Ascending aorta (tissue), 2 donors: Measurements from ENCODE around the gene POLQ. TPM values are rescaled to one million over a fixed set of nuclear protein-coding genes. Genes with fewer than 3 reads are reported as not detected.

ENCODE experiments used
- DNase-seq, 2 donors: peaks; one replicate each; pipeline ENCODE4 v3.0.0-alpha.2; 2019; ENCODE audit warnings: low spot score in 2 of 2
- H3K27ac ChIP-seq, 2 donors: fragments of 200-600 bp; sonication (generic); one replicate each; pipeline ENCODE4 v1.5.1; 2016 to 2017; ENCODE audit warnings: mild to moderate bottlenecking in 1 of 2
- H3K27me3 ChIP-seq: fragments of 200-600 bp; sonication (generic); one replicate; pipeline ENCODE4 v1.5.1; 2017
- H3K36me3 ChIP-seq, 2 donors: fragments of 200-600 bp; sonication (generic); one replicate each; pipeline ENCODE4 v1.5.1; 2016
- H3K4me1 ChIP-seq, 2 donors: fragments of 200-600 bp; sonication (generic); one replicate each; pipeline ENCODE4 v1.5.1; 2016 to 2017; ENCODE audit warnings: mild to moderate bottlenecking in 1 of 2
- H3K4me3 ChIP-seq, 2 donors: fragments of 200-600 bp; sonication (generic); one replicate each; pipeline ENCODE4 v1.5.1; 2016 to 2017; ENCODE audit warnings: mild to moderate bottlenecking in 1 of 2
- H3K9me3 ChIP-seq, 2 donors: fragments of 200-600 bp; sonication (generic); one replicate each; pipeline ENCODE4 v1.5.1; 2016
- intact Hi-C: fragments of 100-400 bp; cut with DNase I; formaldehyde crosslinking; loops from one replicate; pipeline ENCODE4 v1.15.1; 2023
- total RNA-seq: library from RNA; depleted of rRNA; stranded (reverse); fragments of >200 nt; gene quantifications from one replicate; pipeline ENCODE4 v1.1.0, GENCODE V29; 2016
- TF ChIP-seq, protein P1 (sequence below), 3 experiments: fragments of 200-600 bp in 2 of 3; fragments of 450-650 bp in 1 of 3; sonication (generic) in 2 of 3; IDR thresholded peaks; one replicate each; pipeline ENCODE4 v1.5.1; 2016 to 2019; ENCODE audit warnings: antibody characterized with exemption in 3 of 3, mild to moderate bottlenecking in 1 of 3, moderate library complexity in 1 of 3

Gene POLQ
- total RNA-seq, 1 donor from 2014 or later = not detected

DNA sequence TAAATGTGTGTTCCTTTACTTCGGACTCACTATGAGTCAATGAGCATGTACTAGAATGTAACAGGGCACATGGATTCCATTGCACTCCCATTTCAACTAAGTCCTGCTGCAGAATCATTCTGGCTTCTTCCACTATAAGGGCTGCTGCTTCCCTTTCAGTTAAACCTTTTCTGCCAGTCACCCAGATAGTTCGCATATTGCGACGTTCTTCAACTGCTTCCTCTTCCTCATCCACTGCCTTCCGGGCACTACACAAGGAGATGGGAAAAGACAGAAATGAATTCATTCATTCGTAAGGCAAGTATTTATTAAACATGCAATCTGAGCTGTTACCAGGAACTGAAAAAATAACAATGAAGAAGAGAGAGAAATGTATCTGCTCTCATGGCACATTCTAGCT, 55.6 kb downstream of the POLQ start:
- TF ChIP-seq, protein P1, sequence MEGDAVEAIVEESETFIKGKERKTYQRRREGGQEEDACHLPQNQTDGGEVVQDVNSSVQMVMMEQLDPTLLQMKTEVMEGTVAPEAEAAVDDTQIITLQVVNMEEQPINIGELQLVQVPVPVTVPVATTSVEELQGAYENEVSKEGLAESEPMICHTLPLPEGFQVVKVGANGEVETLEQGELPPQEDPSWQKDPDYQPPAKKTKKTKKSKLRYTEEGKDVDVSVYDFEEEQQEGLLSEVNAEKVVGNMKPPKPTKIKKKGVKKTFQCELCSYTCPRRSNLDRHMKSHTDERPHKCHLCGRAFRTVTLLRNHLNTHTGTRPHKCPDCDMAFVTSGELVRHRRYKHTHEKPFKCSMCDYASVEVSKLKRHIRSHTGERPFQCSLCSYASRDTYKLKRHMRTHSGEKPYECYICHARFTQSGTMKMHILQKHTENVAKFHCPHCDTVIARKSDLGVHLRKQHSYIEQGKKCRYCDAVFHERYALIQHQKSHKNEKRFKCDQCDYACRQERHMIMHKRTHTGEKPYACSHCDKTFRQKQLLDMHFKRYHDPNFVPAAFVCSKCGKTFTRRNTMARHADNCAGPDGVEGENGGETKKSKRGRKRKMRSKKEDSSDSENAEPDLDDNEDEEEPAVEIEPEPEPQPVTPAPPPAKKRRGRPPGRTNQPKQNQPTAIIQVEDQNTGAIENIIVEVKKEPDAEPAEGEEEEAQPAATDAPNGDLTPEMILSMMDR (IDR thresholded peaks at IDR 0.05) = no peak
- Histone ChIP-seq H3K36me3 (no peaks in the 10 kb centered on the region), H3K27me3 (no peaks in the 10 kb centered on the region), H3K4me3 (no peak overlapping the region), H3K4me1 (no peaks in the 10 kb centered on the region), H3K9me3 (no peaks in the 10 kb centered on the region), H3K27ac (no peak overlapping the region)
- no peak for DNase-seq
- intact Hi-C loops = no loop called here

DNA sequence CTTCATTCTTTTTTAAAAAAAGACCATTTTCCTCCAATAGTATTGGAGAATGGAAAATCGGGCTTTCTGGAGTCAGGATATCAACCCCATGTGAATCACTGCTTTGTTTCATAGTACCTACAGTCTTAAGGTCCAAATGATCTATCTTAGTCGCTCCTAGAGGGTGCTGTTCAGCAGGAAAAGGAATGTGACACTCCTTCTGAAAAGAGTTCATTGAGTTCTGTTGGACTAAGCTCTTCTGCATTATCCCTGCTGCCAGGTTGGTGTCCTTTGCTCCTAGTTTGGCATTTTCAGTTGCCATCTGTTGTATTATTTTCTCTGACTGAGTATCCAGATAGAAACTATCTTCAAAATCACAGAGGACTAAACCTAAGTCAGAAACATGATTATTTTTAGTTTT, 57.2 kb downstream of the POLQ start:
- Histone ChIP-seq H3K36me3 (no peaks in the 10 kb centered on the region), H3K27me3 (no peaks in the 10 kb centered on the region), H3K4me1 (no peaks in the 10 kb centered on the region), H3K9me3 (no peaks in the 10 kb centered on the region), H3K4me3 (no peak overlapping the region), H3K27ac (no peak overlapping the region)
- intact Hi-C loops = no loop called here
- TF ChIP-seq, protein P1 (IDR thresholded peaks at IDR 0.05) = no peak
- DNase-seq = no peak

DNA sequence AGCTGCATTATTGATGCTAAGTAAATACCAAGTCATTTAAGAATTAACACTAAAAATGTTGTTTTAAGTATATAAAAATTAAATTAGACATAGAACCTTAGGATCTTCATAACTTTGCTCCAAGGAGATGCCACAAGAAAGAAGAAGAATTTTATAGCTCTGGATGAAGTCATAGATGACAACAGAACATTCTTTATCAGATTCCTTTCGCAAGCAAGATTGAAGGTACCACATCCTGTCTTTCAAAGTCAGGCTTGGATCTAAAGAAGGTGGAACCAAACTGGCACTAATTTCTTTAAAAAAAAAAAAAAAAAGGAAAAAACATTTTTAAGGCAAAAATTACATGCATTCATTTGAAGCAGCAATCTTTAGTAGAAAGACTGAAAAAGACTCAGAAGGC, 62.5 kb downstream of the POLQ start:
- Histone ChIP-seq H3K27ac (no peak overlapping the region), H3K4me1 (no peaks in the 10 kb centered on the region), H3K36me3 (no peaks in the 10 kb centered on the region), H3K9me3 (no peaks in the 10 kb centered on the region), H3K27me3 (no peaks in the 10 kb centered on the region), H3K4me3 (no peak overlapping the region)
- intact Hi-C loops = no loop called here
- no peak for DNase-seq
- TF ChIP-seq, protein P1 (IDR thresholded peaks at IDR 0.05) = no peak

DNA sequence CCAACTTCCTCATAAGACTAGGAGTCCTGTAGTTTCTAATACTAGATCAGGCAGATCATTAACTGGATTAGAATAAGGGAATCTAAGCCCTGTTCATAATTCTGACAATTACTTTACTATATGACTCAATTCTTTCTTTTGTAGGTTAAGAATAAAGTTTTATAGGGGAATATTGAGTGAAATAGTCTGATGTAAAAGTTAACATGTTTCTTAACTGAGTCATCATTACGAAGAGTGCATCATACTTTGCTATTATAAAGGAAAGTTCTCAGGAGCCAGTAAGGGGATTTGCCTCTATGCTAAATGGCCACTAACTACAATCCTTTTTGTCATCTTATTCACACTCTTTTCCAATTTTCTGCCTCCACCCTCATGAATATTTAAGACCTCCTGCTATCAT, 63.1 kb downstream of the POLQ start:
- no peak for DNase-seq
- H3K36me3 ChIP-seq = no peaks in the 10 kb centered on the region
- intact Hi-C loops = no loop called here
- H3K4me1 ChIP-seq = no peaks in the 10 kb centered on the region
- H3K9me3 ChIP-seq = no peaks in the 10 kb centered on the region
- H3K27me3 ChIP-seq = no peaks in the 10 kb centered on the region
- no peak overlapping the region for H3K27ac ChIP-seq
- H3K4me3 ChIP-seq = no peak overlapping the region
- TF ChIP-seq, protein P1 (IDR thresholded peaks at IDR 0.05) = no peak

DNA sequence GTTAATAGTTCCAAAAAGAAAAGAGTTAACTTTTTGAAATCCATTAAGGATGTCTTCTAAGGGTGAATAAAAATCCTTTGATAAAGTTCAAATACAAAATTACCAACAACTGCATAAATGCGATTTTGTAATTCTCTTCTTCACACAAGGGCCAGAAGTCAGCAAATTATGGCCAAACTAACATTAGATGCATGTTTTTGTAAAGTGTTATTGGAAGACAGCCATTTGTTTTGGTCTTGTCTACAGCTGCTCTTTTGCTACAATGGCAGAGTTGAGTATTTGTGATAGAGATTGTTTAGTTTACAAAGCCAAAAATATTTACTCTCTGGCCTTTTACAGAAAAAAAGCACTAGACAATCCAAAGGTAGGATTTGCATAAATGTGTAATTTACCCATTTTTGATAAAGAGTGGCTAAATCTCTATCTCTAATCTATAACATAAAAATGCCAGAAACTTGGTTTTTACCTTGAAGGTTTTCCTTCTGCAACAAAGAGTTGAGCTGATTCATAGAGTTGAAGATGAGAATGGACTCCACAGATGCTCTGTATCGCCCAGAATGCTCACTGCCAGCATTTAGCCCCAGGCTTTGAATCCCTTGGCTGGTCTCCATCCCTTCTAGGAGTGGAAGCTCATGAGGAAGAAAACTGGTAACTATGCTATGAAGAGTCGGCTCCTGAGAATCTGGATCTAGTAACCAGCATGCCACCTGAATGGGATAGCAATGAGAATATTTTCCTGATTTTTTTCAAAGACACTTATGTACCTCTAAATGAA, 64.5 kb downstream of the POLQ start:
- Histone ChIP-seq H3K36me3 (no peaks in the 10 kb centered on the region), H3K9me3 (no peaks in the 10 kb centered on the region), H3K27ac (no peak overlapping the region), H3K27me3 (no peaks in the 10 kb centered on the region), H3K4me3 (no peak overlapping the region), H3K4me1 (no peaks in the 10 kb centered on the region)
- intact Hi-C loops = no loop called here
- DNase-seq = no peak
- TF ChIP-seq, protein P1 (IDR thresholded peaks at IDR 0.05) = no peak
